ENCODE results near the gene BARHL2. TPM values are rescaled to one million over a fixed set of nuclear protein-coding genes. Genes with fewer than 3 reads are reported as not detected.

Gene BARHL2
- total and polyA plus RNA-seq, 10 of the 15 experiments (the other 5 are each of a cell fraction or from before 2014, with no cell fraction given) = not detected

GRCh38 chr1:90710579-90711536 lies 6.2 kb downstream of the BARHL2 start:
- POLR2A ChIA-PET = no interaction called here
- no TSS peak for BruUV-seq (replicated peaks)
- FAIRE-seq = no peak
- DNase-seq (ENCODE audit: low read depth, low spot score) = no peak
- Histone ChIP-seq H3K79me2 (ENCODE audit: control insufficient read depth, insufficient read depth, low read length) (no peaks in the 10 kb centered on the region), H3K4me3 (no peak overlapping the region), H4K20me1 (ENCODE audit: control insufficient read depth, insufficient read depth) (no peaks in the 10 kb centered on the region), H3K27me3 (replicated peaks in 1 of 2; ENCODE audit: control insufficient read depth in 2 of 2, insufficient read depth in 2 of 2, low read length in 1 of 2) (peaks cover 30 to 31% of the 10 kb centered on the region in 2 experiments), H3K27ac (ENCODE audit: control insufficient read depth, insufficient read depth) (no peak overlapping the region), H2AFZ (ENCODE audit: control insufficient read depth, low read depth, low read length) (no peak overlapping the region), H3K9ac (ENCODE audit: control insufficient read depth, insufficient read depth, low read length) (no peak overlapping the region), H3K4me2 (ENCODE audit: control insufficient read depth, insufficient read depth) (no peak overlapping the region), H3K36me3 (ENCODE audit: control insufficient read depth in 2 of 2, insufficient read depth in 2 of 2, low read length in 1 of 2) (no peaks in the 10 kb centered on the region), H3K9me3 (replicated peaks; ENCODE audit: control insufficient read depth, insufficient read depth, low read length) (no peaks in the 10 kb centered on the region; the same call in 2 of the 3 replicates), H3K4me1 (ENCODE audit: control insufficient read depth, insufficient read depth, low read length) (no peaks in the 10 kb centered on the region)
- RAD21 ChIA-PET (ENCODE audit: unreplicated experiment) = interaction anchor here (0.6 kb wide), 1 partner anchor 1299 kb away, joined by 3 read pairs; no protein-coding TSS in a partner anchor
- in situ Hi-C loops (cut with MboI) = no loop called here
- SMC1A ChIA-PET (ENCODE audit: uncharacterized antibody, unreplicated experiment) = no interaction called here
- no peak for ATAC-seq
- CTCF ChIA-PET = interaction anchor here (0.9 to 1.4 kb wide), 2 partner anchors 11 kb away, joined by 4 to 5 read pairs; no protein-coding TSS in a partner anchor
- 10% methylated on average over 35 of the region's 41 CpGs for WGBS (ENCODE audit: insufficient coverage, insufficient replicate concordance, low lambda C conversion rate, missing lambda C conversion rate)
- intact Hi-C loops (cut with micrococcal nuclease; ENCODE audit: unreplicated experiment) = no loop called here
- TF ChIP-seq CTCF (IDR thresholded peaks at IDR 0.05 in 2 of 3, conservative IDR thresholded peaks at IDR 0.05 in 1 of 3; ENCODE audit: control insufficient read depth in 2 of 3, extremely low read depth in 1 of 3, insufficient read depth in 1 of 3, low read depth in 3 of 3, low read length in 3 of 3) (no peak), ZBTB4 (CRISPR knock-in tag; IDR thresholded peaks at IDR 0.05) (no peak), FOS (IDR thresholded peaks at IDR 0.05; ENCODE audit: borderline replicate concordance, extremely low read depth, insufficient read length) (no peak), HCFC1 (IDR thresholded peaks at IDR 0.05; ENCODE audit: low read length) (no peak), CUX1 (IDR thresholded peaks at IDR 0.05; ENCODE audit: insufficient replicate concordance, low read depth, low read length) (no peak), GATAD2B (conservative IDR thresholded peaks at IDR 0.05; ENCODE audit: low read depth) (no peak), PAX8 (IDR thresholded peaks at IDR 0.05) (no peak)
